SK-N-MC (cell line): ENCODE measurements around the gene HDAC7.

Experiments used
- DNase-seq: peaks from one replicate; pipeline ENCODE4 v3.0.0-alpha.2; 2011; ENCODE audit warnings: low read depth, low spot score
- H3K27ac ChIP-seq: fragments of 200-600 bp; sonication (generic); 2 replicates; pipeline ENCODE4 v1.5.1; 2016; ENCODE audit warnings: mixed run types
- H3K36me3 ChIP-seq: fragments of 200-600 bp; sonication (generic); 2 replicates; pipeline ENCODE4 v1.6.1; 2017; ENCODE audit warnings: antibody characterized with exemption, low read length, mixed read lengths; ENCODE audit not compliant: insufficient read depth
- H3K4me3 ChIP-seq: fragments of 200-600 bp; sonication (generic); 2 replicates; pipeline ENCODE4 v1.5.1; 2016
- H3K9ac ChIP-seq: fragments of 200-600 bp; sonication (generic); 2 replicates; pipeline ENCODE4 v1.8.0; 2017; ENCODE audit warnings: mixed run types, mixed read lengths; ENCODE audit not compliant: insufficient read length
- H3K9me3 ChIP-seq: fragments of 200-600 bp; sonication (generic); 2 replicates; pipeline ENCODE4 v1.6.1; 2017; ENCODE audit warnings: low read depth, mild to moderate bottlenecking, antibody characterized with exemption, low read length, moderate library complexity, mixed read lengths
- EZH2 ChIP-seq: fragments of 200-600 bp; sonication (generic); IDR thresholded peaks from one replicate; pipeline ENCODE4 v1.6.1; 2017; ENCODE audit warnings: antibody characterized with exemption
- FOXP2 ChIP-seq: optimal IDR thresholded peaks from 2 replicates; pipeline ENCODE3; 2011; ENCODE audit warnings: mild to moderate bottlenecking, moderate library complexity; ENCODE audit not compliant: insufficient read depth; ENCODE audit errors: extremely low read length, control extremely low read depth
- POLR2AphosphoS5 ChIP-seq: IDR thresholded peaks from 2 replicates; pipeline ENCODE4 v1.6.1; 2012; ENCODE audit warnings: mild to moderate bottlenecking, low read depth, low read length, borderline replicate concordance

HDAC7 gene

GRCh38 chr12:47819896-47820630, at the start of gene HDAC7:
HDAC7 (minus strand) TSS chr12:47819903; CDS start chr12:47819785, 118 bp downstream.
- peak within 1 kb of the TSS; percentile 81 for H3K9ac ChIP-seq
- TF ChIP-seq POLR2AphosphoS5 (peak; percentile 52), FOXP2 (no peak)
- no peaks in the 10 kb centered on the region for H3K36me3 ChIP-seq
- peak within 1 kb of the TSS; percentile 93 for H3K4me3 ChIP-seq
- DNase-seq: no peak
- no peaks in the 10 kb centered on the region for H3K9me3 ChIP-seq
- H3K27ac ChIP-seq: peak within 1 kb of the TSS; percentile 81

- Histone ChIP-seq H3K9me3 (no peaks in the 10 kb centered on the region), H3K4me3 (no peak overlapping the region), H3K27ac (no peak overlapping the region), H3K36me3 (no peaks in the 10 kb centered on the region), H3K9ac (no peak overlapping the region)
- DNase-seq: no peak
- TF ChIP-seq FOXP2 (no peak), EZH2 (no peak), POLR2AphosphoS5 (no peak)
These were observed 48.9 kb upstream of the HDAC7 start for GRCh38 chr12:47868552-47869031.

GRCh38 chr12:47868041-47868440, 48.3 kb upstream of the HDAC7 start:
- TF ChIP-seq EZH2 (no peak), POLR2AphosphoS5 (no peak), FOXP2 (no peak)
- no peaks in the 10 kb centered on the region for H3K36me3 ChIP-seq
- H3K9ac ChIP-seq: no peak overlapping the region
- DNase-seq: no peak
- H3K9me3 ChIP-seq: no peaks in the 10 kb centered on the region
- no peak overlapping the region for H3K4me3 ChIP-seq
- no peak overlapping the region for H3K27ac ChIP-seq

- no peaks in the 10 kb centered on the region for H3K36me3 ChIP-seq
- no peak overlapping the region for H3K4me3 ChIP-seq
- no peak overlapping the region for H3K27ac ChIP-seq
- H3K9ac ChIP-seq: no peak overlapping the region
- no peak for TF ChIP-seq POLR2AphosphoS5
- no peak for TF ChIP-seq FOXP2
- no peak for TF ChIP-seq EZH2
- no peaks in the 10 kb centered on the region for H3K9me3 ChIP-seq
- no peak for DNase-seq
These were observed 47.8 kb upstream of the HDAC7 start for GRCh38 chr12:47867495-47867941.

GRCh38 chr12:47864646-47865235, 45.0 kb upstream of the HDAC7 start:
- Histone ChIP-seq H3K27ac (no peak overlapping the region), H3K36me3 (no peaks in the 10 kb centered on the region), H3K9ac (no peak overlapping the region), H3K9me3 (no peaks in the 10 kb centered on the region), H3K4me3 (no peak overlapping the region)
- TF ChIP-seq FOXP2: no peak
- no peak for TF ChIP-seq EZH2
- TF ChIP-seq POLR2AphosphoS5: no peak
- DNase-seq: no peak

- Histone ChIP-seq H3K9ac (no peak overlapping the region), H3K27ac (no peak overlapping the region), H3K4me3 (no peak overlapping the region), H3K36me3 (no peaks in the 10 kb centered on the region), H3K9me3 (no peaks in the 10 kb centered on the region)
- TF ChIP-seq EZH2: no peak
- TF ChIP-seq FOXP2: no peak
- no peak for TF ChIP-seq POLR2AphosphoS5
- DNase-seq: no peak
These were observed 44.3 kb upstream of the HDAC7 start for GRCh38 chr12:47863985-47864384.

GRCh38 chr12:47863467-47863866, 43.8 kb upstream of the HDAC7 start:
- Histone ChIP-seq H3K9me3 (no peaks in the 10 kb centered on the region), H3K9ac (no peak overlapping the region), H3K27ac (no peak overlapping the region), H3K4me3 (no peak overlapping the region), H3K36me3 (no peaks in the 10 kb centered on the region)
- DNase-seq: no peak
- TF ChIP-seq POLR2AphosphoS5 (no peak), FOXP2 (no peak), EZH2 (no peak)

GRCh38 chr12:47862881-47863280, 43.2 kb upstream of the HDAC7 start:
- Histone ChIP-seq H3K36me3 (no peaks in the 10 kb centered on the region), H3K9me3 (no peaks in the 10 kb centered on the region), H3K9ac (no peak overlapping the region), H3K4me3 (no peak overlapping the region), H3K27ac (no peak overlapping the region)
- no peak for DNase-seq
- TF ChIP-seq FOXP2 (no peak), EZH2 (no peak), POLR2AphosphoS5 (no peak)
